CD4-positive, alpha-beta T cell treated with Interleukin-15 for 4 hours (primary cell): Measurements from ENCODE around the gene C1QTNF5.

ENCODE experiments used
- DNase-seq: peaks from one replicate; pipeline ENCODE4 v3.0.0-alpha.2; 2020; ENCODE audit warnings: low spot score

Gene C1QTNF5

GRCh38 chr11:119337581-119338317 is 2.9 kb downstream of the C1QTNF5 start:
- DNase-seq, result no peak

GRCh38 chr11:119336744-119337469 is 3.8 kb downstream of the C1QTNF5 start:
- no peak for DNase-seq

GRCh38 chr11:119335655-119336543 is 4.8 kb downstream of the C1QTNF5 start:
- no peak for DNase-seq

GRCh38 chr11:119335091-119335654 is 5.5 kb downstream of the C1QTNF5 start:
- no peak for DNase-seq

GRCh38 chr11:119334174-119334930 is 6.3 kb downstream of the C1QTNF5 start, which contains the start of gene RNF26:
Gene RNF26 (plus strand): TSS chr11:119334527. CDS start chr11:119335123, 596 bp downstream.
- peak; percentile 96 for DNase-seq

- DNase-seq, result no peak
These were observed 8.4 kb downstream of the C1QTNF5 start for GRCh38 chr11:119332111-119332765.

GRCh38 chr11:119330237-119330636 is 10.4 kb downstream of the C1QTNF5 start:
- DNase-seq, result no peak

- DNase-seq, result no peak
These were observed 11.4 kb downstream of the C1QTNF5 start for GRCh38 chr11:119329320-119329719.

- DNase-seq, result no peak
These were observed 16.5 kb downstream of the C1QTNF5 start for GRCh38 chr11:119324189-119324588.

- peak; percentile 79 for DNase-seq
These were observed 17.1 kb downstream of the C1QTNF5 start for GRCh38 chr11:119323532-119324033.

GRCh38 chr11:119322921-119323531 is 17.7 kb downstream of the C1QTNF5 start:
- no peak for DNase-seq

- no peak for DNase-seq
These were observed 18.3 kb downstream of the C1QTNF5 start for GRCh38 chr11:119322360-119322739.

- DNase-seq, result peak; percentile 37
These were observed 19.7 kb downstream of the C1QTNF5 start for GRCh38 chr11:119320776-119321524.

GRCh38 chr11:119320240-119320775 is 20.4 kb downstream of the C1QTNF5 start:
- DNase-seq, result no peak

GRCh38 chr11:119319700-119320239 is 20.9 kb downstream of the C1QTNF5 start:
- no peak for DNase-seq

- DNase-seq, result no peak
These were observed 21.5 kb downstream of the C1QTNF5 start for GRCh38 chr11:119319136-119319699.

- DNase-seq, result peak; percentile 24
These were observed 22.2 kb downstream of the C1QTNF5 start for GRCh38 chr11:119318240-119319135.
